RWPE2 (cell line): Measurements from ENCODE around the gene TTC34.

ENCODE experiments used
- ATAC-seq: fragments of 200-7000 bp; cut with Tn5 transposase; 3 replicates; pipeline ENCODE4 v1.9.1; 2021; ENCODE audit warnings: low read depth
- DNase-seq: peaks from one replicate; pipeline ENCODE4 v3.0.0-alpha.2; 2020; ENCODE audit warnings: low spot score
- H3K27ac ChIP-seq: fragments of 450-650 bp; 2 replicates; pipeline ENCODE4 v1.5.1; 2017; ENCODE audit warnings: mild to moderate bottlenecking; ENCODE audit not compliant: poor library complexity, severe bottlenecking
- H3K27me3 ChIP-seq: fragments of 250-450 bp; sonication (Bioruptor Pico); 2 replicates; pipeline ENCODE4 v1.5.1; 2021; ENCODE audit warnings: mild to moderate bottlenecking, moderate library complexity; ENCODE audit not compliant: insufficient read depth, poor library complexity, severe bottlenecking
- H3K36me3 ChIP-seq: fragments of 250-450 bp; sonication (Bioruptor Pico); 2 replicates; pipeline ENCODE4 v1.5.1; 2020; ENCODE audit warnings: low read depth, mild to moderate bottlenecking, moderate library complexity
- H3K4me1 ChIP-seq: fragments of 250-450 bp; sonication (Bioruptor Pico); 2 replicates; pipeline ENCODE4 v1.5.1; 2021; ENCODE audit warnings: mild to moderate bottlenecking, moderate library complexity; ENCODE audit not compliant: insufficient read depth, poor library complexity, severe bottlenecking
- H3K4me3 ChIP-seq: fragments of 250-450 bp; sonication (Bioruptor Pico); 2 replicates; pipeline ENCODE4 v1.5.1; 2021; ENCODE audit warnings: mild to moderate bottlenecking, moderate library complexity; ENCODE audit not compliant: severe bottlenecking
- H3K9me3 ChIP-seq: fragments of 250-450 bp; sonication (Bioruptor Pico); 2 replicates; pipeline ENCODE4 v1.5.1; 2021; ENCODE audit warnings: mild to moderate bottlenecking, moderate library complexity; ENCODE audit not compliant: severe bottlenecking
- CTCF ChIP-seq: fragments of 450-650 bp; IDR thresholded peaks from one replicate; pipeline ENCODE4 v1.5.1; 2017; ENCODE audit warnings: mild to moderate bottlenecking, moderate library complexity; ENCODE audit not compliant: poor library complexity, severe bottlenecking

Gene TTC34

GRCh38 chr1:2632051-2632430, 169.5 kb downstream of the TTC34 start:
- no peak overlapping the region for H3K4me3 ChIP-seq
- no peaks in the 10 kb centered on the region for H3K4me1 ChIP-seq
- peak; percentile 22 for DNase-seq
- peaks cover 10% of the 10 kb centered on the region for H3K9me3 ChIP-seq
- no peaks in the 10 kb centered on the region for H3K36me3 ChIP-seq
- no peak overlapping the region for H3K27ac ChIP-seq
- no peak for TF ChIP-seq CTCF
- H3K27me3 ChIP-seq: peaks cover 28% of the 10 kb centered on the region
- ATAC-seq: no peak

GRCh38 chr1:2631136-2632050, 170.1 kb downstream of the TTC34 start:
- ATAC-seq: no peak
- no peak overlapping the region for H3K4me3 ChIP-seq
- H3K27me3 ChIP-seq: peaks cover 35% of the 10 kb centered on the region
- H3K27ac ChIP-seq: no peak overlapping the region
- peaks cover 4% of the 10 kb centered on the region for H3K9me3 ChIP-seq
- no peaks in the 10 kb centered on the region for H3K4me1 ChIP-seq
- peak; percentile 54 for DNase-seq
- TF ChIP-seq CTCF: no peak
- no peaks in the 10 kb centered on the region for H3K36me3 ChIP-seq

GRCh38 chr1:2630498-2631135, 170.9 kb downstream of the TTC34 start:
- ATAC-seq: no peak
- peak; percentile 29 for DNase-seq
- Histone ChIP-seq H3K27me3 (peaks cover 43% of the 10 kb centered on the region), H3K36me3 (no peaks in the 10 kb centered on the region), H3K27ac (no peak overlapping the region), H3K4me3 (no peak overlapping the region), H3K4me1 (no peaks in the 10 kb centered on the region), H3K9me3 (no peaks in the 10 kb centered on the region)
- TF ChIP-seq CTCF: no peak

GRCh38 chr1:2629627-2630497, 171.6 kb downstream of the TTC34 start:
- no peak for TF ChIP-seq CTCF
- Histone ChIP-seq H3K4me3 (no peak overlapping the region), H3K4me1 (no peaks in the 10 kb centered on the region), H3K27me3 (peaks cover 50% of the 10 kb centered on the region), H3K9me3 (no peaks in the 10 kb centered on the region), H3K27ac (no peak overlapping the region), H3K36me3 (no peaks in the 10 kb centered on the region)
- DNase-seq (peak; percentile 51), ATAC-seq (no peak)
